Measurements from ENCODE around the gene ATP1B4. TPM values are rescaled to one million over a fixed set of nuclear protein-coding genes. Genes with fewer than 3 reads are reported as not detected.

Gene ATP1B4
- total RNA-seq, 1 experiment from 2014 or later: not detected

DNA sequence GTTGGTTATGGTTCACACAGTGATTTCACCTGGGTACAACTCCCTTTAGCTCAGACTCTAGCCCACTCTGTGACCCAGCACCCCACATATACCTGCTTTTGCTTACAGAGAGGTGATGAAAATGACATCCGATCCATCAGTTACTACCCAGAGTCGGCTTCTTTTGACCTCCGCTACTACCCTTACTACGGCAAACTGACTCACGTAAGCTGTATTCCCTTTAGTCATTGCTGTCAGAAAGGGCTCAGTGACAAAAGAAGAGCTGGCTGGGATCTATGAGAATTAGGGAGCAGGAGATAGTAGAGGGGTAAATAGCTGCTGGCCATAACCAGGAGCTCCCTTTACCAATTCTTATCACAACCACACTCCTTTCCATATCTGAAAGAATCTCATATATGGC lies 16.7 kb downstream of the ATP1B4 start (continued):
- TF ChIP-seq, protein P1, sequence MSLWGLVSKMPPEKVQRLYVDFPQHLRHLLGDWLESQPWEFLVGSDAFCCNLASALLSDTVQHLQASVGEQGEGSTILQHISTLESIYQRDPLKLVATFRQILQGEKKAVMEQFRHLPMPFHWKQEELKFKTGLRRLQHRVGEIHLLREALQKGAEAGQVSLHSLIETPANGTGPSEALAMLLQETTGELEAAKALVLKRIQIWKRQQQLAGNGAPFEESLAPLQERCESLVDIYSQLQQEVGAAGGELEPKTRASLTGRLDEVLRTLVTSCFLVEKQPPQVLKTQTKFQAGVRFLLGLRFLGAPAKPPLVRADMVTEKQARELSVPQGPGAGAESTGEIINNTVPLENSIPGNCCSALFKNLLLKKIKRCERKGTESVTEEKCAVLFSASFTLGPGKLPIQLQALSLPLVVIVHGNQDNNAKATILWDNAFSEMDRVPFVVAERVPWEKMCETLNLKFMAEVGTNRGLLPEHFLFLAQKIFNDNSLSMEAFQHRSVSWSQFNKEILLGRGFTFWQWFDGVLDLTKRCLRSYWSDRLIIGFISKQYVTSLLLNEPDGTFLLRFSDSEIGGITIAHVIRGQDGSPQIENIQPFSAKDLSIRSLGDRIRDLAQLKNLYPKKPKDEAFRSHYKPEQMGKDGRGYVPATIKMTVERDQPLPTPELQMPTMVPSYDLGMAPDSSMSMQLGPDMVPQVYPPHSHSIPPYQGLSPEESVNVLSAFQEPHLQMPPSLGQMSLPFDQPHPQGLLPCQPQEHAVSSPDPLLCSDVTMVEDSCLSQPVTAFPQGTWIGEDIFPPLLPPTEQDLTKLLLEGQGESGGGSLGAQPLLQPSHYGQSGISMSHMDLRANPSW (CRISPR knock-in tag; conservative IDR thresholded peaks at IDR 0.05; ENCODE audit: low read depth): no peak
- no peak for TF ChIP-seq ZNF232 (CRISPR knock-in tag; IDR thresholded peaks at IDR 0.05)
- no peak for TF ChIP-seq TCF7 (CRISPR knock-in tag; IDR thresholded peaks at IDR 0.05; ENCODE audit: low read depth)
- TF ChIP-seq EMX1 (CRISPR knock-in tag; IDR thresholded peaks at IDR 0.05): no peak
- TF ChIP-seq E2F4 (CRISPR knock-in tag; IDR thresholded peaks at IDR 0.05; ENCODE audit: borderline replicate concordance, low read depth): no peak
- TF ChIP-seq OVOL2 (CRISPR knock-in tag; IDR thresholded peaks at IDR 0.05; ENCODE audit: borderline replicate concordance): no peak
- no peak for TF ChIP-seq ATF6 (CRISPR knock-in tag; IDR thresholded peaks at IDR 0.05)

DNA sequence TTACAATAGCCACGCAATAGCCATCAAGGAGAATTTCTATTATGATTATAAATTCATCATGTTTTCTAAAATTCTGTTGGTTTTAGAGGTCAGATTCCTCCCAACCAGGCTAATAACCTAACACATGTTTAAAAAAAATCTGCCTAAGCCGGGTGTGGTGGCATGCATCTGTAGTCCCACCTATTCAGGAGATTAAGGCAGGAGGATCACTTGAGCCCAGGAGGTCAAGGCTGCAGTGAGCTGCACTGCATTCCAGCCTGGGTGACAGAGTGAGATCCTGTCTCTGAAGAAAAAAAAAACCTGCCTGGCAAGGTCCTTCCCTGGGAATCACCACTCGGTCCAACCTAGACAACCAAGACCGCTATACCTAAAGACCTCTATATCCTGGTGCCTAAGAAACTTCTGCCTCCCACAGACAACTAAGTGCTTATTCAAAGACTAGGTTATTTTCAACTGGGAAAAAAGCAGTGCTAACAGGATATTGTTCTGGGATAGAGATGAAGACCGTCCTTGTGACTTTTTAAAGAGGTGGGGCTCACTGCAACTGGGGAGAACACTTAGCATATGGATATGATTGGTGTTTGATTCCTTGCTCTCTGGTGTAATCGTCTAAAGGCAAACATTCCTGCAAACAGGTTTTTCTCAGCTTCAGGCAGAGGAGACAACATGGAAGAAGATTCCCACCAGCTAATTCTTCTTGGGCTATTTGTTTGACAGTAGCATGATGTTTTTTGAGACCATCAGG lies 18.2 kb downstream of the ATP1B4 start:
- ChIA-PET POLR2A (no interaction called here), CTCF (interaction anchor here (1.0 to 1.4 kb wide), 2 partner anchors 72 to 89 kb away, joined by 3 to 7 read pairs; no protein-coding TSS in a partner anchor)
- peaks cover 20% of the 10 kb centered on the region for H3K4me1 Mint-ChIP-seq
- H3K36me3 Mint-ChIP-seq: no peaks in the 10 kb centered on the region
- H3K9me3 Mint-ChIP-seq: no peaks in the 10 kb centered on the region
- no peaks in the 10 kb centered on the region for H3K27me3 Mint-ChIP-seq (ENCODE audit: low read depth)
- ATAC-seq (0 out of 2 replicates have a peak, but pooled peaks have one; percentile 24), DNase-seq (ENCODE audit: low spot score) (no peak)
- TF ChIP-seq, protein P2, sequence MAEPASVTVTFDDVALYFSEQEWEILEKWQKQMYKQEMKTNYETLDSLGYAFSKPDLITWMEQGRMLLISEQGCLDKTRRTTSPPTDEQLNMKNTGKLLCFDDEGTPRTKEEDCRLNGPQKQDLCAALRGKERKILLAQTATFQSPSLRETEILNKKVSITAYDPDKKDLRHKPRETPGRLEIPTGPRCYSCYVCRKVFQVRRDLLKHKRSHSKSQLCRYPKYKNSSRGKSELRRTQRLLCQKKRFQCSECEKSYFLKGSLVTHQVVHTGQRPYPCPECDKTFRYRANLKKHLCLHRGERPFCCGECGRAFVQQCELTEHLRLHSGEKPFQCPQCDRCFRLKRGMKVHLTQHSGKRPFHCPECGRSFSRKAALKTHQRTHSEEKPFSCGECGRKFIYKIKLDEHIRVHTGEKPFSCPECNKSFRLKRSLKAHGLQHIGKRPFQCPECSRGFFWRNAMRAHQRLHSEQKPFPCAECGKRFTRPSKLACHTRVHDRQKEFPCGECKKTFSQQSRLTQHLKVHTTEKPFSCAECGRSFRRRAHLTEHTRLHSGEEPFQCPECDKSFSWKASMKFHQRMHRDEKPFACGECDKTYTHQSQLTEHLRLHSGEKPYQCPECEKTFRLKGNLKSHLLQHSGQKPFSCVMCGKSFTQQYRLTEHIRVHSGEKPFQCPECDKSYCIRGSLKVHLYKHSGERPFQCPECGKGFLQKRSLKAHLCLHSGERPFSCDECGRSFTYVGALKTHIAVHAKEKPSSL (CRISPR knock-in tag; conservative IDR thresholded peaks at IDR 0.05): no peak
- no peak for TF ChIP-seq E2F4 (CRISPR knock-in tag; IDR thresholded peaks at IDR 0.05; ENCODE audit: borderline replicate concordance, low read depth)
- TF ChIP-seq ZMAT4 (CRISPR knock-in tag; IDR thresholded peaks at IDR 0.05): no peak
- TF ChIP-seq, protein P3, sequence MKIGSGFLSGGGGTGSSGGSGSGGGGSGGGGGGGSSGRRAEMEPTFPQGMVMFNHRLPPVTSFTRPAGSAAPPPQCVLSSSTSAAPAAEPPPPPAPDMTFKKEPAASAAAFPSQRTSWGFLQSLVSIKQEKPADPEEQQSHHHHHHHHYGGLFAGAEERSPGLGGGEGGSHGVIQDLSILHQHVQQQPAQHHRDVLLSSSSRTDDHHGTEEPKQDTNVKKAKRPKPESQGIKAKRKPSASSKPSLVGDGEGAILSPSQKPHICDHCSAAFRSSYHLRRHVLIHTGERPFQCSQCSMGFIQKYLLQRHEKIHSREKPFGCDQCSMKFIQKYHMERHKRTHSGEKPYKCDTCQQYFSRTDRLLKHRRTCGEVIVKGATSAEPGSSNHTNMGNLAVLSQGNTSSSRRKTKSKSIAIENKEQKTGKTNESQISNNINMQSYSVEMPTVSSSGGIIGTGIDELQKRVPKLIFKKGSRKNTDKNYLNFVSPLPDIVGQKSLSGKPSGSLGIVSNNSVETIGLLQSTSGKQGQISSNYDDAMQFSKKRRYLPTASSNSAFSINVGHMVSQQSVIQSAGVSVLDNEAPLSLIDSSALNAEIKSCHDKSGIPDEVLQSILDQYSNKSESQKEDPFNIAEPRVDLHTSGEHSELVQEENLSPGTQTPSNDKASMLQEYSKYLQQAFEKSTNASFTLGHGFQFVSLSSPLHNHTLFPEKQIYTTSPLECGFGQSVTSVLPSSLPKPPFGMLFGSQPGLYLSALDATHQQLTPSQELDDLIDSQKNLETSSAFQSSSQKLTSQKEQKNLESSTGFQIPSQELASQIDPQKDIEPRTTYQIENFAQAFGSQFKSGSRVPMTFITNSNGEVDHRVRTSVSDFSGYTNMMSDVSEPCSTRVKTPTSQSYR (CRISPR knock-in tag; IDR thresholded peaks at IDR 0.05): no peak
- TF ChIP-seq TCF7 (CRISPR knock-in tag; IDR thresholded peaks at IDR 0.05; ENCODE audit: low read depth): no peak
- TF ChIP-seq CTCF (IDR thresholded peaks at IDR 0.05): 0 out of 2 replicates have a peak, but pooled peaks have one; percentile 1
- no peak overlapping the region for H3K27ac Mint-ChIP-seq
- H3K4me3 Mint-ChIP-seq: no peak overlapping the region

Measured in WTC11 (cell line).